KMS-11 (cell line): ENCODE data around the gene STRBP.

Experiments used
- H2AFZ ChIP-seq: fragments of 200-600 bp; sonication (generic); 2 replicates; pipeline ENCODE4 v1.6.1; 2016; ENCODE audit warnings: antibody characterized with exemption, mixed run types, low read depth
- H3K27ac ChIP-seq: fragments of 200-600 bp; sonication (generic); 2 replicates; pipeline ENCODE4 v1.6.1; 2016; ENCODE audit warnings: mild to moderate bottlenecking, mixed run types
- H3K27me3 ChIP-seq: fragments of 200-600 bp; sonication (generic); 2 replicates; pipeline ENCODE4 v1.6.1; 2017; ENCODE audit warnings: mild to moderate bottlenecking, low read depth, mixed run types, moderate library complexity; ENCODE audit not compliant: insufficient read depth
- H3K36me3 ChIP-seq: fragments of 200-600 bp; sonication (generic); 2 replicates; pipeline ENCODE4 v1.6.1; 2017; ENCODE audit warnings: mild to moderate bottlenecking, mixed run types; ENCODE audit not compliant: insufficient read depth
- H3K4me1 ChIP-seq: fragments of 200-600 bp; sonication (generic); 2 replicates; pipeline ENCODE4 v1.6.1; 2016; ENCODE audit warnings: mild to moderate bottlenecking, low read depth, mixed run types; ENCODE audit not compliant: poor library complexity, severe bottlenecking
- H3K4me2 ChIP-seq: fragments of 200-600 bp; sonication (generic); 2 replicates; pipeline ENCODE4 v1.7.0; 2016; ENCODE audit warnings: mild to moderate bottlenecking, mixed run types
- H3K4me3 ChIP-seq: fragments of 200-600 bp; sonication (generic); IDR thresholded peaks from 2 replicates; pipeline ENCODE4 v1.6.1; 2017; ENCODE audit warnings: low read depth, low read length, mixed read lengths; ENCODE audit not compliant: insufficient read depth
- H3K79me2 ChIP-seq: fragments of 200-600 bp; sonication (generic); 2 replicates; pipeline ENCODE4 v1.6.1; 2016; ENCODE audit warnings: low read depth, mixed run types; ENCODE audit not compliant: insufficient read depth
- H3K9ac ChIP-seq: fragments of 200-600 bp; sonication (generic); 2 replicates; pipeline ENCODE4 v1.6.1; 2016; ENCODE audit warnings: mild to moderate bottlenecking, mixed run types
- H4K20me1 ChIP-seq: fragments of 200-600 bp; sonication (generic); 2 replicates; pipeline ENCODE4 v1.6.1; 2016; ENCODE audit warnings: mild to moderate bottlenecking, mixed run types; ENCODE audit not compliant: insufficient read depth
- CTCF ChIP-seq: fragments of 200-600 bp; sonication (generic); conservative IDR thresholded peaks from 2 replicates; pipeline ENCODE4 v1.6.1; 2017; ENCODE audit warnings: low read depth, mild to moderate bottlenecking, antibody characterized with exemption, low read length, moderate library complexity, mixed read lengths

The STRBP gene

GRCh38 chr9:123287639-123288038 lies 19.3 kb upstream of the STRBP start:
- H3K4me2 ChIP-seq, result no peak overlapping the region
- TF ChIP-seq CTCF, result no peak

GRCh38 chr9:123286324-123286723 lies 17.9 kb upstream of the STRBP start:
- no peaks in the 10 kb centered on the region for H4K20me1 ChIP-seq
- no peaks in the 10 kb centered on the region for H3K27me3 ChIP-seq
- H3K4me1 ChIP-seq, result no peaks in the 10 kb centered on the region
- H3K36me3 ChIP-seq, result no peaks in the 10 kb centered on the region
- no peaks in the 10 kb centered on the region for H3K79me2 ChIP-seq
- no peak overlapping the region for H3K9ac ChIP-seq
- H3K4me2 ChIP-seq, result no peak overlapping the region
- H3K27ac ChIP-seq, result no peak overlapping the region
- no peak for TF ChIP-seq CTCF
- H2AFZ ChIP-seq, result no peak overlapping the region
- H3K4me3 ChIP-seq, result no peak overlapping the region

More at GRCh38 chr9:123287639-123288038, 19.3 kb upstream of the STRBP start:
- Histone ChIP-seq H3K36me3 (no peaks in the 10 kb centered on the region), H3K4me3 (no peak overlapping the region), H2AFZ (no peak overlapping the region), H3K9ac (no peak overlapping the region), H4K20me1 (no peaks in the 10 kb centered on the region), H3K27me3 (no peaks in the 10 kb centered on the region), H3K4me1 (no peaks in the 10 kb centered on the region), H3K79me2 (no peaks in the 10 kb centered on the region), H3K27ac (no peak overlapping the region)

GRCh38 chr9:123284656-123285055 lies 16.3 kb upstream of the STRBP start:
- no peaks in the 10 kb centered on the region for H3K36me3 ChIP-seq
- no peak overlapping the region for H3K27ac ChIP-seq
- no peaks in the 10 kb centered on the region for H3K4me1 ChIP-seq
- no peaks in the 10 kb centered on the region for H4K20me1 ChIP-seq
- no peak overlapping the region for H3K4me3 ChIP-seq
- no peaks in the 10 kb centered on the region for H3K27me3 ChIP-seq
- no peaks in the 10 kb centered on the region for H3K79me2 ChIP-seq
- no peak overlapping the region for H2AFZ ChIP-seq
- H3K9ac ChIP-seq, result no peak overlapping the region
- H3K4me2 ChIP-seq, result no peak overlapping the region
- TF ChIP-seq CTCF, result no peak

- Histone ChIP-seq H3K36me3 (no peaks in the 10 kb centered on the region), H3K4me1 (peaks cover 4% of the 10 kb centered on the region), H3K9ac (no peak overlapping the region), H3K4me3 (no peak overlapping the region), H4K20me1 (no peaks in the 10 kb centered on the region), H3K4me2 (no peak overlapping the region), H3K79me2 (no peaks in the 10 kb centered on the region), H3K27me3 (no peaks in the 10 kb centered on the region), H3K27ac (no peak overlapping the region), H2AFZ (no peak overlapping the region)
- TF ChIP-seq CTCF, result no peak
These were observed 15.1 kb upstream of the STRBP start for GRCh38 chr9:123283455-123283854.

GRCh38 chr9:123283048-123283408 lies 14.6 kb upstream of the STRBP start:
- Histone ChIP-seq H3K27me3 (no peaks in the 10 kb centered on the region), H3K79me2 (no peaks in the 10 kb centered on the region), H3K9ac (no peak overlapping the region), H2AFZ (no peak overlapping the region), H4K20me1 (no peaks in the 10 kb centered on the region), H3K4me3 (no peak overlapping the region), H3K36me3 (no peaks in the 10 kb centered on the region), H3K4me2 (no peak overlapping the region), H3K27ac (no peak overlapping the region), H3K4me1 (peaks cover 7% of the 10 kb centered on the region)
- TF ChIP-seq CTCF, result no peak
